ENCODE measurements around the gene DNAJC18.

- TF ChIP-seq EZH2 (IDR thresholded peaks at IDR 0.05; ENCODE audit: low read depth, low read length, severe bottlenecking) (no peak), CTCF (IDR thresholded peaks at IDR 0.05; ENCODE audit: control extremely low read depth in 1 of 3, insufficient read depth in 1 of 3, low read depth in 1 of 3, low read length in 3 of 3) (no peak), JUND (IDR thresholded peaks at IDR 0.05; ENCODE audit: low read length) (no peak), TCF12 (IDR thresholded peaks at IDR 0.05; ENCODE audit: low read depth, low read length) (no peak), SP2 (IDR thresholded peaks at IDR 0.05; ENCODE audit: low read length) (no peak), JUN (IDR thresholded peaks at IDR 0.05; ENCODE audit: low read depth, low read length) (no peak), MAX (IDR thresholded peaks at IDR 0.05) (no peak), MAFK (IDR thresholded peaks at IDR 0.05; ENCODE audit: low read depth, low read length) (no peak)
Observed at GRCh38 chr5:139435676-139436075, 3.6 kb downstream of the DNAJC18 start.
